T-helper 1 cell (primary cell): Measurements from ENCODE around the gene NSUN4.
"Not testable (repeated sequence)": the region's sequence is repeated elsewhere in the genome, so short reads cannot be mapped to it uniquely, and the experiment has no call there.

Experiments used
- DNase-seq, 5 donors: peaks; one replicate each; pipeline ENCODE4 v3.0.0-alpha.2; 2012 to 2020

The NSUN4 gene

DNA sequence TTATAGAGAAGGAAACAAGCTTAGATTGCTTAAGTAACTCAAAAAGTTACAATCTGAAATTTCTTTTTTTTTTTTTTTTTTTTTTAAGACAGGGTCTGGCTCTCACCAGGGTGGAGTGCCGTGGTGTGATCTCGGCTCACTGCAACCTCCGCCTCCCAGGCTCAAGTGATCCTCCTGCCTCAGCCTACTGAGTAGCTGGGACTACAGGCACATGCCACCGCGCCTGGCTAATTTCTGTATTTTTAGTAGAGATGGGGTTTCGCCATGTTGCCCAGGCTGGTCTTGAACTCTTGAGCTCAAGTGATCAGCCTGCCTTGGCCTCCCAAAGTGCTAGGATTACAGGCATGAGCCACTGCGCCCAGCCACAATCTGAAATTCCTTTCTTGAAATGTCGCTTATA, 27.1 kb downstream of the NSUN4 start:
- DNase-seq, result not testable (repeated sequence)

- no peak for DNase-seq
Observed at GRCh38 chr1:46368791-46369190, 28.2 kb downstream of the NSUN4 start.

- DNase-seq, result no peak
Observed at GRCh38 chr1:46369542-46370213, 29.1 kb downstream of the NSUN4 start.

DNA sequence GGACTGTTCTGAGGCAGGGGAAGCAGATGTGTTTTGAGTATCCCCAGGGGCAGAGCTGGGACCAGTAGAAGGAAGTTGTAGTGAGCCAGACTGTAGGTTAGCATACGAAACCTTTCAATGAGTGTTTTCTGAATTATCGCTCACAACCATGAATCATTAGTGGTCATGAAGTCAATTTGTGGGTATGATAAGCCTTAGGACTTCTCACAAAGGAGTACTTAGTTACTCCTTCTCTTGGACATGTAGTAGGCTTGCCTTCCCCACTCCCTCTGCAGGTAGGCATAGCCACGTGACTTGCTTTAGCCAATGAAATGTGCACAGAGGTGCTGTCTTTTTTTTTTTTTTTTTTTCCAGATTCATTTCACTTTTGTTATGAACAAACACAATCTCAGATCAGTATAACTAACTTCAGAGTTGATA, 29.6 kb downstream of the NSUN4 start:
- no peak for DNase-seq

DNA sequence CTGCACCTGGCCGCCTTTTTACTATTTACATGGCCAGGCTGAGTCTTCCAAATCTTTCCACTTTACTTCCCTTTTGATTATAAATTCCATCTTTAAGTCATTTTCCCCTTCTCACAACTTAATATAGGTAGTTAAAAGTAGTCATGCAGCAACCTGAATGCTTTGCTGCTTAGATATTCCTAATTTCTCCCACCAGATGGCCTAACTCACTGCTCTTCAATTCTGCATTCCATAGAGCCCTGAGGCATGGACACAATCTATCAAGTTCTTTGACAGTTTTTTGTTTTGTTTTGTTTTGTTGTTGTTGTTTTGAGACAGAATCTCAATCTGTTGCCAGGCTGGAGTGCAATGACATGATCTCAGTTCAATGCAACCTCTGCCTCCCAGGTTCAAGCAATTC, 31.8 kb downstream of the NSUN4 start:
- DNase-seq, result no peak

DNA sequence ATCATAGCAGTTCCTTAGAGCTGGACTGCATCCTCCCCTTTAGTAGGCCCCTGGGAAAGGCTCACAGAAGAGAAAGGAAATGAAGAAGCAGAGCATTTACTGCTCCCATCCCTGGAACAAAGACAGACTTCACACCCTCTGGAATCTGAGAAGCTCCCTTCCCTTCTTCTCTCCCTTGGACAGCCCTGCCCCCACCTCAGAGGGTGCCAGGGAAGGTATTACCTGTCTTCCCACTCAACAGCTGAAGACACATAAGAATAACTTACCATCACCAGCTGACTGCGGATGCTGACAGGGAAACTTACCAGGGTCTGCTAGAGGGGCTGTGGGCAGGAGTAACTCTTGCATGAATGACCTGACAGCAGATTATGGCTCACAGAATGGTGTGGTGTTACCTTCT, 39.4 kb downstream of the NSUN4 start:
- DNase-seq, result no peak

DNA sequence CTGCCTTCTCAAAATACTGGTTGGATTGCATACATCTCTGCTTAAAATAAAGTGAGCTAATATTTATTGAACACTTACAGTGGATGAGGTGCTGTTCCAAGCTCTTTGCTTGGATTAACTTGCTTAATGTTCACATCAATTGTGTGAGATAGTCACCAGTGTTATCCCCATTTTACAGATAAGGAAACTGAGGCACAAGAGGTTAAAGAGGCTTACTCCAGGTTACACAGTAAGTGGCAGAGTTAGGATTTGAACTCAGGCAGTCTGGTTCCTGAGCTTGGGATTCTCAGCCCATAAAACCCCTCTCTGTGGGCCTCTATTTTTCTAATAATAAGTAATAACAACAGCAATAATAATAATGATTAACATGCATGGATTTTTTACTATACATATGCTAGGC, 39.9 kb downstream of the NSUN4 start:
- DNase-seq, result no peak

DNA sequence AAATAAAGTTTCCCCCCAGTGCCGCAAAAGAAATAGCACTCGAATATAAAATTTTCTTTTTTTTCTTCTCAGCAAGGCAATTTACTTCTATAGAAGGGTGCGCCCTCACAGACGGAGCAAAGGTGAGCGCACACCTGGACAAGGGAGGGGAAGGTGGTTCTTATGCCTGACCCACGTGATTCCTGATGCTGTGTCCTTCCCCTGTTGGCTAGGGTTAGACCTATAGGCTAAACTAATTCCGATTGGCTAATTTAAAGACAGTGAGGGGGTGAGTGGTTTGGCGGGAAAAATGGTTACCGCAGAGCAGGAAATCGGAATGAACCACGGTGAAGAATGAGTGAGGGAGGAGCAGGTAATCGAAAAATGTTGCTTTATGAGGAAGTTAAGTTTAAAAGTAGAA, 52.9 kb downstream of the NSUN4 start:
- DNase-seq, result no peak

DNA sequence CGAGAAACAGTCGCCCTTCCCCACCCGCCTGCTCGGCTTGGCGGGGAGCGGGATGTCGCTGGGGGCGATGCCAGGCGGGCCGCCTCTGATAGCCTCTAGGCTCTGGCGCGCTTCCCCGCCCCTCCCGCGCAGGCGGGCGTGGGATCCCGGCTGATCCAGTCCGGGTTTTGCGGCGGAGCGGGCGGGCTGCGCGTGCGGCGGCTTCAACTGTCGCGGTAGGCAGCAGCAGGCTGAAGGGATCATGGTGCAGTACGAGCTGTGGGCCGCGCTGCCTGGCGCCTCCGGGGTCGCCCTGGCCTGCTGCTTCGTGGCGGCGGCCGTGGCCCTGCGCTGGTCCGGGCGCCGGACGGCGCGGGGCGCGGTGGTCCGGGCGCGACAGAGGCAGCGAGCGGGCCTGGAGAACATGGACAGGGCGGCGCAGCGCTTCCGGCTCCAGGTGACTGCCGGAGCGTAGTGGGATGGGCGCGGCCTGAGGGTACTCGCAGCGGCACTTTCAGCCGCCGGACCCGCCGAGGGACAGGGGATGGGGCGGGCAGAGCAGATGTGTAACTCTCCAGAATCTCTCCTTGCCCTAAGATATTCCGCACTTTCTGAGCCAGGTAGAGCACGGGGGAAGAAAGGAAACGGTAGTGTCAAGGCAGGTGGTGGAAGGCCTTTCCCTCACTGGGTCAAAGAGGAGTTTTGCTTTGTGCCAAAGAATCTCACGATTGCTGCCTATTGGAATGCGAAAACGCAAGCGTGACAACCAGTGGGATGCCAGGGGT, 53.7 kb downstream of the NSUN4 start, which contains the start of gene FAAH:
FAAH (plus strand) TSS at position 210 of the 764 bp plus-strand sequence; CDS start at position 242, 32 bp downstream.
- peak in 2 of 5 donors; percentile 17 to 48 for DNase-seq

GRCh38 chr1:46394872-46395465, 54.4 kb downstream of the NSUN4 start:
- no peak for DNase-seq

- DNase-seq, result no peak
Observed at GRCh38 chr1:46396441-46397398, 56.1 kb downstream of the NSUN4 start.

GRCh38 chr1:46399307-46399706, 58.7 kb downstream of the NSUN4 start:
- DNase-seq, result no peak

- no peak for DNase-seq
Observed at GRCh38 chr1:46400421-46400820, 59.8 kb downstream of the NSUN4 start.

GRCh38 chr1:46401154-46401913, 60.7 kb downstream of the NSUN4 start:
- no peak for DNase-seq

DNA sequence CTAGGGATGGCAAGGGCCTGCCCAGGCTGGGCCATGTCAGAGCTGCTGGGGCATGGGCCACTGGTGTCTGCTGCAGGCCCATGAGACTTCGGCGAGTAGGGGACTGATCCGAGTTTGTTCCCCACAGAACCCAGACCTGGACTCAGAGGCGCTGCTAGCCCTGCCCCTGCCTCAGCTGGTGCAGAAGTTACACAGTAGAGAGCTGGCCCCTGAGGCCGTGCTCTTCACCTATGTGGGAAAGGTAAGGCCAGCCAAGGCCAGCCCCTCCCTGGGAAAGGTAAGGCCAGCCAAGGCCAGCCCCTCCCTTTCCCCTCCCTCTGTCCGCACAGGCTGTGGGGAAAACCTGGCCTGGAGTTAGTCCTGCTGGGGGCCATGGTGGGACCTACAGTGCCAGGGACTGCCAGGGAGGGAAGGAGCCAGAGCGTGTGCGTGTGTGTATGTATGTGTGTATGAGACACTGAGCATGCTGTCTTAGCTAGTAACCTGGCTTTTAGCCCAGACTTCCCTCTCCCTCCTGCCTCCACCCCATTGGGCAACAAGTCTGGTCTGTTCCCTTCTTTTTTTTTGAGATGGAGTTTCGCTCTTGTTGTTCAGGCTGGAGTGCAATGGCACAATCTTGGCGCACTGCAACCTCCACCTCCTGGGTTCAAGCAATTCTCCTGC, 61.5 kb downstream of the NSUN4 start:
- DNase-seq, result no peak

- DNase-seq, result no peak
Observed at GRCh38 chr1:46403916-46404315, 63.3 kb downstream of the NSUN4 start.

- no peak for DNase-seq
Observed at GRCh38 chr1:46404482-46405196, 64.0 kb downstream of the NSUN4 start.

DNA sequence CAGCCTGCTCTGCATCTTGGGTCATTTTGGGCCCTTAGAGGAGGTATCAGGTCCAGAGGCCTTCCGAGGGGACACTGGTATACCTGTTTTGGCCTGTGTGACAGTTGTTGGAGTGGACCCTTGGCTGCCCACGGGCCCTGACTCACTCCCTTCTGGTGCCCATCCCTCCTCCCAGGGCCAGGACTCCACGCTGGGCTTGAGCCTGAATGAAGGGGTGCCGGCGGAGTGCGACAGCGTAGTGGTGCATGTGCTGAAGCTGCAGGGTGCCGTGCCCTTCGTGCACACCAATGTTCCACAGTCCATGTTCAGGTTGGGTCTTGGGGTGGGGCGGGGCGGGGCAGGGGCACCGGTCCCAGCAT, 64.6 kb downstream of the NSUN4 start:
- DNase-seq, result no peak

- DNase-seq, result no peak
Observed at GRCh38 chr1:46405724-46406123, 65.1 kb downstream of the NSUN4 start.

DNA sequence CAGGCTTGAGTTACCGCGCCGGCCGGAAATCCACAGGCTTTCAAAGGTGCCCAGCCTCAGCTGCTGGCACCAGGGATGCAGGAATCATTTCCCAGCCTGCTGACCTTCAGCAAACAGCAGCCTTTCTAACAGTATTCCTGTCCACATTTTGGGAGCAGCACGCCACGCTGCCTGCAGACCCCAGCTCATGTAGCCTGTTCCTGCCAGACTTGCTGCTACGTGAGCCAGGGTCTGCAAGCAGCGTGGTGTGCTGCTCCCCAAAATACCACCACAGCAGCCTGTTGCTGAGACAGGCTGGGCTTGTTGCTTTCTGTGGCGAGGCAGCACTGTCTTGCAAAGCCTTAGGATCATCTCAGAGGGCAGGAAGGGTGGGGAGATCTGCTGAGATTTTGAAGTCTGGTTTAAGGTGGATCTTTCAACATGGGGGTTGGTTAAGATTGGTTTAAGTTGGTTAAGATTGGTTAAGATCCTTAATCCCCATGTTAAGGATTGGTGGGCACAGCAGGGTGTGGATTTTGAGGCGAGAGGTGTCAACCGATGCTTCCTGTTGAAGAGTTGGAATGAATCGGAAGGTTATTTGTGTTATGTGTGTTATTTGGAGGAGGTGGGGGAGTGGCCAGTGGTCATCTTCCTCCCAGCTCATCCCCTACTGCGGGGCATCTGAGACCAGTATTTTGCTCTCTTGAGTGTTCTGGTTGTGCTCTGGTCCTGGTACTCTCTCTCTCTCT, 66.4 kb downstream of the NSUN4 start:
- no peak for DNase-seq
